GM12878 (cell line): Measurements from ENCODE around the gene ASCC2. TPM values are rescaled to one million over a fixed set of nuclear protein-coding genes. Genes with fewer than 3 reads are reported as not detected.

Experiments used
- E2F8 ChIP-seq: fragments of 450-650 bp; IDR thresholded peaks from 2 replicates; pipeline ENCODE4 v1.6.1; 2018; ENCODE audit warnings: mild to moderate bottlenecking, low read depth, moderate library complexity; ENCODE audit not compliant: partially characterized antibody
- NFXL1 ChIP-seq: fragments of 450-650 bp; IDR thresholded peaks from 2 replicates; pipeline ENCODE4 v1.6.1; 2017; ENCODE audit warnings: antibody characterized with exemption, mild to moderate bottlenecking, borderline replicate concordance
- PAX8 ChIP-seq: fragments of 450-650 bp; IDR thresholded peaks from 2 replicates; pipeline ENCODE4 v1.6.1; 2017; ENCODE audit warnings: mild to moderate bottlenecking, moderate library complexity
- RCOR1 ChIP-seq: conservative IDR thresholded peaks from 2 replicates; pipeline ENCODE4 v1.6.1; 2012; ENCODE audit warnings: low read depth, low read length, improper control_type of control experiment
- SMAD1 ChIP-seq: fragments of 450-650 bp; IDR thresholded peaks from 2 replicates; pipeline ENCODE4 v1.6.1; 2018; ENCODE audit warnings: mild to moderate bottlenecking, low read depth; ENCODE audit not compliant: partially characterized antibody
- SP1 ChIP-seq: IDR thresholded peaks from one replicate; pipeline ENCODE4 v1.6.1; 2011; ENCODE audit warnings: low read depth, low read length
- ZBED1 ChIP-seq: IDR thresholded peaks from 2 replicates; pipeline ENCODE4 v1.6.1; 2016; ENCODE audit warnings: borderline replicate concordance
- polyA plus RNA-seq, 11 experiments: library from polyadenylated mRNA; depleted of rRNA in 4 of 11; unstranded in 6 of 11; stranded (reverse) in 5 of 11; fragments of >200 nt; fragmentation: Nextera tagmentation in 4 of 11; fragmentation: Illumina TruSeq in 1 of 11; extraction: Ambion mirVana in 4 of 11; extraction: Trizol in 1 of 11; gene quantifications; 1 replicate in 1 of 11; 2 replicates in 10 of 11; pipeline versions ENCODE4 v1.2.1 to v1.2.3, GENCODE V29; 2011 to 2016; ENCODE audit warnings: inconsistent platforms in 2 of 11, missing spikeins in 2 of 11, low read depth in 1 of 11
- total RNA-seq, 4 experiments: library from RNA; depleted of rRNA in 3 of 4; stranded (reverse); fragments of >200 nt in 3 of 4; fragmentation: Illumina TruSeq in 1 of 4; extraction: Trizol in 1 of 4; gene quantifications; 2 replicates each; pipeline versions ENCODE4 v1.2.1 to v1.2.3, GENCODE V29; 2013 to 2021
- TF ChIP-seq, protein P1 (sequence below): fragments of 450-650 bp; IDR thresholded peaks from 2 replicates; pipeline ENCODE4 v1.6.1; 2016; ENCODE audit warnings: mild to moderate bottlenecking, moderate library complexity, borderline replicate concordance

The ASCC2 gene
- total and polyA plus RNA-seq, 10 of the 15 experiments (the other 5 are each of a cell fraction or from before 2014, with no cell fraction given), result 5.3 to 91.4 (median 56.5) TPM

DNA sequence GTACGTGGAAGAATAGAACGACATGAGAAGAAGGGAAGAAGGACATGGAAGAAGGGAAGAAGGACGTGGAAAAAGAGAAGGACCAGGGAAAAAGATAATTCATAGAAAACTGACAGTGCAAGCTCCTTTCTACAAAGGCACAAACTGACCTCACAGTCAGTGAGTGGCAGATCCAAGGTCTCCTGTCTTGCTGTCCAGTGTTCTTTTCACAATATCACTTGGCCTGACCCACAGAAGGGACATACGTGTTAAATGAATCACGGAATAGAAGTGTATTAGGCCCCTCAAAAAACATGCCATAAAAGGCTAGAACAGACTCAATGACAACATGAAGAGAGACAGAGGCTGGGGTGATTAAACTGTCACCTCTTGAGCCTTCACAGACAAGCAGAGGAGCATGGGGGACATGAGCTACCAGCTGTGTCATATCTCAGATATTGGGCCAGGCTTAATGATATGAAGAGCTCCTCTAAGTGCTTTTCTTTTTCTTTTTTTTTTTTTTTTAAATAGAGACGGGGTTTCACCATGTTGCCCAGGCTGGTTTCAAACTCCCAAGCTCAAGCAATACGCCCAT lies 4.6 kb downstream of the ASCC2 start (continued):
- TF ChIP-seq, protein P1, sequence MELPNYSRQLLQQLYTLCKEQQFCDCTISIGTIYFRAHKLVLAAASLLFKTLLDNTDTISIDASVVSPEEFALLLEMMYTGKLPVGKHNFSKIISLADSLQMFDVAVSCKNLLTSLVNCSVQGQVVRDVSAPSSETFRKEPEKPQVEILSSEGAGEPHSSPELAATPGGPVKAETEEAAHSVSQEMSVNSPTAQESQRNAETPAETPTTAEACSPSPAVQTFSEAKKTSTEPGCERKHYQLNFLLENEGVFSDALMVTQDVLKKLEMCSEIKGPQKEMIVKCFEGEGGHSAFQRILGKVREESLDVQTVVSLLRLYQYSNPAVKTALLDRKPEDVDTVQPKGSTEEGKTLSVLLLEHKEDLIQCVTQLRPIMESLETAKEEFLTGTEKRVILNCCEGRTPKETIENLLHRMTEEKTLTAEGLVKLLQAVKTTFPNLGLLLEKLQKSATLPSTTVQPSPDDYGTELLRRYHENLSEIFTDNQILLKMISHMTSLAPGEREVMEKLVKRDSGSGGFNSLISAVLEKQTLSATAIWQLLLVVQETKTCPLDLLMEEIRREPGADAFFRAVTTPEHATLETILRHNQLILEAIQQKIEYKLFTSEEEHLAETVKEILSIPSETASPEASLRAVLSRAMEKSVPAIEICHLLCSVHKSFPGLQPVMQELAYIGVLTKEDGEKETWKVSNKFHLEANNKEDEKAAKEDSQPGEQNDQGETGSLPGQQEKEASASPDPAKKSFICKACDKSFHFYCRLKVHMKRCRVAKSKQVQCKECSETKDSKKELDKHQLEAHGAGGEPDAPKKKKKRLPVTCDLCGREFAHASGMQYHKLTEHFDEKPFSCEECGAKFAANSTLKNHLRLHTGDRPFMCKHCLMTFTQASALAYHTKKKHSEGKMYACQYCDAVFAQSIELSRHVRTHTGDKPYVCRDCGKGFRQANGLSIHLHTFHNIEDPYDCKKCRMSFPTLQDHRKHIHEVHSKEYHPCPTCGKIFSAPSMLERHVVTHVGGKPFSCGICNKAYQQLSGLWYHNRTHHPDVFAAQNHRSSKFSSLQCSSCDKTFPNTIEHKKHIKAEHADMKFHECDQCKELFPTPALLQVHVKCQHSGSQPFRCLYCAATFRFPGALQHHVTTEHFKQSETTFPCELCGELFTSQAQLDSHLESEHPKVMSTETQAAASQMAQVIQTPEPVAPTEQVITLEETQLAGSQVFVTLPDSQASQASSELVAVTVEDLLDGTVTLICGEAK, result no peak
- TF ChIP-seq PAX8 (no peak), SP1 (no peak), E2F8 (no peak), SMAD1 (no peak), NFXL1 (no peak), RCOR1 (no peak), ZBED1 (no peak)
- TF ChIP-seq, all 136 proteins: peak for 0
